SH-SY5Y (cell line): ENCODE results near the gene CDH4.

ENCODE experiments used
- GATA2 ChIP-seq: IDR thresholded peaks from 2 replicates; pipeline ENCODE4 v1.6.1; 2011; ENCODE audit warnings: mild to moderate bottlenecking, low read depth, low read length
- GATA3 ChIP-seq: IDR thresholded peaks from 2 replicates; pipeline ENCODE4 v1.6.1; 2011; ENCODE audit warnings: low read depth, mild to moderate bottlenecking, low read length, moderate library complexity

DNA sequence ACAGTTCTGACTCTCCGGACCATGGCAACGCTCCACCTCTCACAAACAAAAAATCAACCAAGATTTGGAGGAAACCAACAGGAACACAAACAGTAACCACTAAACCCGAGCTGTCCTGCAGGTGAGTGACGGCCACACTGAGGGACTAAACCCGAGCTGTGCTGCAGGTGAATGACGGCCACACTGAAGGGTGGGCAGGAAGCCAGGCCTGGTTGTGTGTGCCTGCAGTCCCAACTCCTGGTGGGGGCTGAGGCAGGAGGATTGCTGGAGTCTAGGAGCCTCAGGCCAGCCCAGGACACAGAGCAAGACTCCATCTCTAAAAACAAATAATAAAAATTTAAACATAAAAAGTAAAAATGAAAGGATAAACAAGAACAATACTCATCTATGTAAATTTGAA lies 733.0 kb downstream of the CDH4 start:
- TF ChIP-seq GATA2 = no peak
- no peak for TF ChIP-seq GATA3
